ENCODE data around the gene RUNX1.

Gene RUNX1

DNA sequence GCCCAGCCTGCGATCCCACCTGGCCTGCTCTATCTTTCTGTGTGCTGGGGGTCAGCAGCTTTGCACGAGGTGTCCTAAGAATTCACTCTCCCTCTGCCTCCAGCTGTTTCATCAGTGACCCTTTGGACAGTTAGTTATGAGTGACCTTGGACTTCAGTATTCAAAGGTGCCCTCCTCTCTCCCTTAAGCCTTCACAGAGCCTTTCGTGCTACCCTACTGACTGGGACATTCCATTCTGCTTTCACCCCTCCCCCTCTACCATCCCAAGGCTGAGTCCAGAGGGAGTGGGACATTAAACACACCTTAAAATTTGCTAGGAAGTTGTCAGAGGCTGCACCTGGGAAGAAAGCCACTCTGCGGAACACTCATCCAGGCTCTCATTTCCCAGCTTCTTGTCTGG, 208.4 kb downstream of the RUNX1 start:
- DNase-seq, result no peak

DNA sequence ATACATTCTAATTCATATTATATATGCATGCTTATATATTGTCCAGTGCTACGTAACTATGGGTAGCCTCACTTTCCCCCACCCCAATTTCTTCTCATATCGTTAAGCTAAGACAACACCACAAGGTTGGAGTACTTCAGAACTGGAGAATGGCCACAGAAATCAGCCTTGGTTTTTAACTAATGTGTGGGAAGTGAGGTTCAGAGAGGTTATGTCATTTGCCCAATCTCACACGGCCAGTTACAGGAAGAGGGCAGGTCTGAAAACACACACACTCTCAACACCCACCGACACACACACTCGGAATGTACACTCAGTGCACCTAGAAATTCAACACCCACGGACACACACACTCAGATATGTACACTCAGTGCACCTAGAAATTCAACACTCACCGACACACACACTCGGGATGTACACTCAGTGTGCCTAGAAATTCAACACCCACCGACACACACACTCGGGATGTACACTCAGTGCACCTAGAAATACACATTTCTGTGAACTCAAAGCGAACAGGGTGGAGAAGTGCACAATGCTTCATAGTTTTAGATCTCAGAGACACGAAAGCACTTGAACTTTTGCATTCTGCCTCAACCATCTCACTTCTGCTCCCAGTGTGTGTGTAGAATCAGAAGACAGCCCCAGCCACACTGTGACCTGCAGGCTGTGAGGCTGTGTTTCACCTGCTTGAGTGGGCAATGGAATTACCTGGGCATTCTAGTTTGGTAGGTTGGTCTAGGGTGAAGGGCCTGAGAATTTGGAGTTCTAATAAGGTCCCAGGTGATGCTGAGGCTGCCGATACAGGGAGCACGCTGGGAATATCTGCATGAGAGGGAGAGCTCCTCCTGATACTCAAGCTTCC, 209.9 kb downstream of the RUNX1 start:
- no peak for DNase-seq

GRCh38 chr21:34836933-34837505, 212.1 kb downstream of the RUNX1 start:
- DNase-seq, result no peak

DNA sequence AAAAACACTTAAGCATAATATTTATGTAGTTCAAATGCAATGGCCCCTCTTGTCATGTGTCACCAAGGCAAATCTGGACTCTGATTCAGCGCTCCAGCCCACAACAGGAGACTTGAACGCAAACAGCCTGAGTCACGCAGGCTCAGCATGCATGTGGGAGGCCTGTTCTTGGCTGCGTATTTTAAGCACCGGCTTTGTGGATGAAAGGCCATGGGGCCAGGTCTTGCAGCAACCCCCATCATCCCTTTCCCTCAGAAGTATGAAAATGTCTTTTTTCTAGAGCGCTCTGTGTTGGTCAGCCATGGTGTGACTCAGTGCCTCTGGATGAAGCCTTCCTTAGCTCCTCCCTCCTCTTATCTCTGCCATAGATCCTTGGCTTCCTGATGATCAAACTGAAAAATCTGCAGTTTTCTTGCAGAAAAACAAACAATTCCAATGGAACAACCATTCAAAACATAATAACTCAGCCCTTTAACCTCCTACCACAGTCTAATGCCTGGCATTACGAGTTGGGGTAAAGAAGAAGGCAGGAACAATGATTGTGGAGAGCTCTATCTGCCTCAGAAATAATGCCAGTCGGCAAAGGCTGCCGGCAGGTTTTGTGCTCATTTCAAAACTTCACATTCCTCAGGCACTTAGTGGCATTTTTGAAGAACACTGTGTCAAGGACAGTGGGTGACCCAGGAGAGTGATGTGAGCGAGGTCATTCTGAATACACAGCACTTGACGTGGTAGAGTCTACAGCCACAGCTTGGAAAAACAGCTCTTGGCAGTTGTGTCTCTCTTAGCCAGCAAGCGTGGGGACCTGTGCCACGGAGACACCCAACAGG, 212.8 kb downstream of the RUNX1 start:
- no peak for DNase-seq

DNA sequence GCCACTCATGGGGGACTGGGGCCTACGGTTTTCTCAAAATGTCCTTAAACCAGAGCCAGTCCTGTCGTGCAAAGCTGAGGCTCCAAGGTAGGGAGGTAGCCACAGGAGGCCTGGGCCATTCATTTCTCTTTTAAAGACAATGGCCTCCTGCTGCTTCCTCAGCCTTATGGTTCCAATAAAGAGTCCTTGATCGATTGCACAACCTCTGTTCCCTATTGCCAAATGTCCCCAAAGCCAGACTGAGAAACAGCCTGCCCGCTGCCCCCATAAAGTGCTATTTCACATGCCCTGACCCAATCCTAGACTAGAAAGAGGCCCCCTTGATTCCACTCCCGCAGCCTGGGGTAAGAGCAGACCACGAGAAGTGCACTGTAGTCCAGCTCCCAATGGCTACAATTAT, 213.6 kb downstream of the RUNX1 start:
- no peak for DNase-seq

GRCh38 chr21:34834852-34835501, 214.1 kb downstream of the RUNX1 start:
- DNase-seq, result no peak

- no peak for DNase-seq
These were observed 214.8 kb downstream of the RUNX1 start for GRCh38 chr21:34834290-34834689.

DNA sequence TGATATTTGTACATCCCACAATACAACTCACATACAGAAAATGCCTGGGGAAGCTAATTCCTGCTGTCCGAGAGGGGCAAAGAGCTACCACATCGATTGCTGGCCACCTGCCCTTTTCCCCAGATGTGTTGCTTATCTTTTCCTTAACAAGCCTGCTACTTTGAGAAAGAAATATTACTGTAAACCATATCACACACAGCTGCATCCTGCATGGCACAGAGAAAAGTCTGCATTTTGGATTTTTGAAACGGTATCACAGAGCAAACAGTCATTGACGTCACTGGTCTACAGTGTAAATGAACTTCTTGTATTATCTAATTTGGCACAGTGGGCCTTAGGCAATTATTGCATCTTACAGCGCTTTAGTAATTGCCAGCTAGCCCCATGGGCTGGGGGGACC, 215.6 kb downstream of the RUNX1 start:
- no peak for DNase-seq

DNA sequence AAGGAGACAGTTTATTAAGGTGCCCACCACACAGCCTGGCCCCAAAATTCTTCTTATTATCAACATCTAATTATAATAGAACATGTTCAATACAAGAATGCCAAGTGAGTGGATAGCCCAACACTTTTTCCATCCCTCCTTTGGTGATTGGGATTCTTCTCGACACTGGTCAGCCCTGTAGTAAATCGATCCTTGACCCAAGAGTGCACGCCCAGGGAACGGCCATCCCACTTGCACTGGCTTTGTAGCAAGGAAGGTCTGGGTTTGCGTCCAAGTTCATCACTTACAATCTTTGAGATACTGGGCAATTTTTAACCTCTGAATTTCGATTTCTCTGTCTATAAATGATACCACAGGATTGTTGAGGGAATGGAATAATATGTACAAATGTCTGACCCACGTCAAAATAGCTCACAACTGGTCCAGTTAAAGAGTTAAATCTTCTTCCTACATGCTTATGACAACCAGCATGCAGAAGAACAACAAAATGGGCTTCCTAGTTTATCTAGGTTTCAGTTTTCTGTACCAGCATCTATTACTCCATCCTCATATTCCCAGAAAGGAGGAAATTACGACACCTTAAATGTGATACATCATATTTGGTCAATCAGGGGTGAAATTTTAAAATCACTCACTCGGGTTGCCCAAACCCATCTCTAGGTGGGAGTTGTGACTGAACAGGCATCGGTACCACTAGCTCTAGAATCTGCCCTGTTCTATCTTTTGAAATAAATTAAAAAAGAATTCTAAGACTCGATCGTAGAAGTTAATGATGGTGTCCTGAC, 218.5 kb downstream of the RUNX1 start:
- no peak for DNase-seq

DNA sequence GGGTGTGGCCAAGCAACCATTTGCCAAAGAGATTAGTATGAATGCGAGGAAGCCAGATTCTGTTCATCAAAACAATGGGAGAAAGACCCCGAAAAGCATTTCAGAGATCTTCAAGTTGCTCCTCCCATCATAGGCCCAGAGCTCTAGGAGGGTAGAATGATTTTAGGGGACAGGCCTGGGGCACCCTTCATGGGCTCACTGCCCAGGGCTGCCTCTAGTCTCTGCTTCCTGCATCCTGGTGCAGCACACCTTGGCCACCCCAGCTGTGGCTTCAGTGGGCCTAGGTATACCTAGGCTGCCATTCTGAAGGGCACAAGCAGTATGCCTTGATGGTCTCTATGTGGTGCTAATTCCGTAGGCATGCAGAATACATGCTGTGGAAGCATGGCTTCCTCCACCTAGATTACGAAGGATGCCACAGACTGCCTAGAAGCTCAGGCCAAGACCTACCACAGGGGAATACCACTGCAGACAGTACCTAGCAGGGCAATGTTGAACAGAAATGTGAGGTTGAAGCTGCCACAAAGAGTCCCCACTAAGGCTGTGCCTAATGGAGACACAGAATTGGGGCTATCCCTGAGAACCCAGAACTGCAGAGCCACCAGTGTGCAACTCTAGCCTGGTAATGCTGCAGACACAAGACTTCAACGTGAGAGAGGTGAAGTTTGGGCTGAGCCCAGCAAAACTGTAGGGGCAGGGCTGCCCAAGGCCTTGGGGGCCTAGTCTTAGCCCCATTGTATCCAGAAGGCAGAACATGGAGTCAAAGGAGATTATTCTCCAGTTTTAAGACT, 221.5 kb downstream of the RUNX1 start:
- DNase-seq, result no peak

- DNase-seq, result no peak
These were observed 222.3 kb downstream of the RUNX1 start for GRCh38 chr21:34826836-34827235.

- no peak for DNase-seq
These were observed 223.1 kb downstream of the RUNX1 start for GRCh38 chr21:34825948-34826548.

DNA sequence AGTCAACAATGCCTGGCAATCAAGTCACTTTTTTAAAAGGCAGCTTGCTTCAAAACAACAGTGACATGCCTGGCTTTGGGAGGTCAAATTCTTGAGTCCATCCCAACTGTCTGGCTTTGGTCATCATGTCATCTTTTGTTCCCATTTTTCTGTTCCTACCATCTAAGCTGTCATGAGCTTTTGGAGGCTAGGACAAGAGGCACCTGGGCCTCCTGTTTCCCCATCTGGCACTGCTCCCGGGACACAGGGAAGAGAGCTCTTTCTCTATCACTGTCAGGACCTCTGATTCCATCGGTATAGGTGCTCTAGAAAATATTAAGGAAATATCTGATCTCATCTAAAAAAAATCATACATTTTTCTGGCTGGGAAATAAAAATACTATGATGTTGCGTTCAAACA, 224.0 kb downstream of the RUNX1 start:
- DNase-seq, result no peak

GRCh38 chr21:34824314-34824713, 224.8 kb downstream of the RUNX1 start:
- no peak for DNase-seq

- DNase-seq, result no peak
These were observed 226.2 kb downstream of the RUNX1 start for GRCh38 chr21:34822942-34823341.

DNA sequence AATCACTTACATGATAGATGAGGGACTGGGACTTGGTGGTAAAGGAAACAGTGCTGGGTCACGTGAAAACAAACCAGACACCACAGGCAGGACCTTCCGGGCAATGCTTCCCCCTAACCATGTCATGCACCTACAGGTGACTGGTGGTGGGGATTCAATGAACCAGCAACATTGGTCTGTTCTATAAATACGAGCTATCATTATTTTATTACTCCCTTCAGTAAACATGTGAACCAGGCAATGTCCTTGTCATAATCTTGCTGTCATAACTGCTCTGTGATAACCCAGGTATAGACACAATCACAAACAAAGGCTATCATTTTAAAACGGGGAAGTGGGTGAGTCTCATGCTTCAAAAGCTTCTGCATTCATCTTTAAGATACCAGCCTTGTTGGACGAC, 226.9 kb downstream of the RUNX1 start:
- DNase-seq, result no peak

GRCh38 chr21:34821717-34822116, 227.4 kb downstream of the RUNX1 start:
- no peak for DNase-seq

- no peak for DNase-seq
These were observed 229.1 kb downstream of the RUNX1 start for GRCh38 chr21:34820051-34820450.

GRCh38 chr21:34819357-34819999, 229.6 kb downstream of the RUNX1 start:
- no peak for DNase-seq

DNA sequence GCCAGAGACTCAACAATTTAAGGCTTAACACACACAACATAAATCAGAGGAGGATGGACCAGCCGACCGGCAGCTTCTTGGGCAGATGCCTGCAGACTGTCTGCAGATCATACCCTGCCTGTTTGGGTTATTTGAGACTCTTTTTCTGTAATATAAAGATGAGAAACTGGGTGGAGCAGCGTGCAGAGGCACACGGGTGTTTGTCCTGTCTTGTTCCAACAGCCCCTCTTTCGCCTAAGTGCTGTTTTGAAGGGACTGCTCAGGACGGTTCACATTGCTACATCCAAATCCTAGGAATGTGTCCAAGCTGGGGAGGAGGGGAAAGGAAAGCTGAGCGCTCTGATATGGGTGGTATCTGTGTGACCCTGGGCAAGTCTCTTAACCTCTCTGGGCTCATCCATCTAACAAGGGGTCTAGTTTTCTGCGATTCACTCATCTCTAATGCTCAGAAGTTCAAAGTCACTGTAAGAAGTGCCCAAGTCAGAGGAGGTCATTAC, 230.4 kb downstream of the RUNX1 start:
- DNase-seq, result no peak

All from NCI-H1694 (cell line).